Mesendoderm (in vitro differentiated cells): ENCODE measurements around the gene RBM19.

Experiments used
- DNase-seq: peaks from one replicate; pipeline ENCODE4 v3.0.0; 2013
- H2AK5ac ChIP-seq: 2 replicates; pipeline ENCODE4 v1.6.1; 2013; ENCODE audit warnings: low read length, inconsistent platforms
- H2BK120ac ChIP-seq: 2 replicates; pipeline ENCODE4 v1.6.1; 2013; ENCODE audit warnings: low read depth, mild to moderate bottlenecking, low read length, moderate library complexity, mixed read lengths
- H2BK15ac ChIP-seq: replicated peaks from 2 replicates; pipeline ENCODE4 v1.6.1; 2013; ENCODE audit warnings: low read depth, mild to moderate bottlenecking, moderate library complexity
- H2BK5ac ChIP-seq: 2 replicates; pipeline ENCODE4 v1.6.1; 2013; ENCODE audit warnings: low read length, inconsistent platforms
- H3K18ac ChIP-seq: 2 replicates; pipeline ENCODE4 v1.6.1; 2013; ENCODE audit warnings: mild to moderate bottlenecking, low read length, mixed read lengths
- H3K23ac ChIP-seq: one replicate; pipeline ENCODE4 v1.6.1; 2013; ENCODE audit warnings: low read length
- H3K27ac ChIP-seq: 2 replicates; pipeline ENCODE4 v1.5.1; 2013; ENCODE audit warnings: low read depth, mild to moderate bottlenecking, inconsistent platforms, low read length, moderate library complexity
- H3K27me3 ChIP-seq: 2 replicates; pipeline ENCODE4 v1.6.1; 2013; ENCODE audit warnings: low read length, control low read depth, mild to moderate bottlenecking, inconsistent platforms; ENCODE audit not compliant: insufficient read depth, poor library complexity
- H3K36me3 ChIP-seq: 2 replicates; pipeline ENCODE4 v1.6.1; 2013; ENCODE audit warnings: low read length, inconsistent platforms; ENCODE audit not compliant: control insufficient read depth, insufficient read depth
- H3K4ac ChIP-seq: one replicate; pipeline ENCODE4 v1.6.1; 2013; ENCODE audit warnings: low read depth, mild to moderate bottlenecking, low read length, moderate library complexity
- H3K4me1 ChIP-seq: 2 replicates; pipeline ENCODE4 v1.6.1; 2013; ENCODE audit warnings: low read depth, low read length, inconsistent platforms; ENCODE audit not compliant: control insufficient read depth
- H3K4me2 ChIP-seq: 2 replicates; pipeline ENCODE4 v1.6.1; 2013; ENCODE audit warnings: low read length
- H3K4me3 ChIP-seq: 2 replicates; pipeline ENCODE4 v1.5.1; 2013; ENCODE audit warnings: mild to moderate bottlenecking, low read length
- H3K56ac ChIP-seq: one replicate; pipeline ENCODE4 v1.6.1; 2013; ENCODE audit warnings: low read length
- H3K79me1 ChIP-seq: 2 replicates; pipeline ENCODE4 v1.6.1; 2013; ENCODE audit warnings: low read length, inconsistent platforms
- H3K79me2 ChIP-seq: 2 replicates; pipeline ENCODE4 v1.6.1; 2013; ENCODE audit warnings: mild to moderate bottlenecking, low read length; ENCODE audit not compliant: control insufficient read depth, insufficient read depth
- H3K9ac ChIP-seq: 2 replicates; pipeline ENCODE4 v1.6.1; 2013; ENCODE audit warnings: low read length, inconsistent platforms
- H4K5ac ChIP-seq: one replicate; pipeline ENCODE4 v1.6.1; 2013; ENCODE audit warnings: low read length
- H4K8ac ChIP-seq: one replicate; pipeline ENCODE4 v1.6.1; 2013; ENCODE audit warnings: low read depth, mild to moderate bottlenecking, control low read depth, low read length, moderate library complexity
- WGBS: extraction: QIAGEN DNeasy Blood & Tissue Kit; methylation state at CpG from one replicate; pipeline ENCODE4 v1.1.7; 2013; ENCODE audit warnings: low lambda C conversion rate, missing lambda C conversion rate; ENCODE audit not compliant: insufficient coverage; ENCODE audit errors: extremely low coverage; 5-methylcytosine and 5-hydroxymethylcytosine counted together

RBM19 gene

DNA sequence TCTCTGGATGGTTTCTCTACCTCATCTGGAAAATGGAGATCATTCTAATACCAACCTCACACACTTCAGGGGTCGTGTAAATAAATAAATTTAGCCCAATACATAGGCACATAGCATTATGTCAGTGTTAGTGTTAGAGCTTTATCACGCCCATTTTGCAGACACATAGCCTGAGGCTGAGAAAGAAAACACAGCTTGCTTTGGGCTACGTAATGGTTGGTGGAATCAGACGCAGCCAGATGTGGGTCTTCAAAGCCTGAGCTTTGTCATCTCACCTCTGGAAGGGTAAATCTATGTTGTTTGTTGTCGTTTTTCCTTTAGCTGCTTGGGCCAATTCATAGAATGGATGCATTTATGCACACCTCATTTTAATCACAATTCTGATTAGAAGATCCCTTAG is 191.6 kb downstream of the RBM19 start:
- Histone ChIP-seq H3K9ac (no peak overlapping the region), H3K4me1 (peaks cover 3% of the 10 kb centered on the region), H3K79me1 (no peaks in the 10 kb centered on the region), H2AK5ac (no peak overlapping the region), H4K8ac (no peak overlapping the region), H4K5ac (no peak overlapping the region), H3K23ac (no peak overlapping the region), H3K36me3 (no peaks in the 10 kb centered on the region), H2BK120ac (no peak overlapping the region), H2BK15ac (no peak overlapping the region), H2BK5ac (no peak overlapping the region), H3K4me3 (no peak overlapping the region), H3K56ac (no peak overlapping the region), H3K79me2 (no peaks in the 10 kb centered on the region), H3K18ac (no peak overlapping the region), H3K27ac (no peak overlapping the region), H3K27me3 (no peaks in the 10 kb centered on the region), H3K4me2 (no peak overlapping the region), H3K4ac (no peak overlapping the region)
- WGBS: no CpG with 5 or more reads among the region's 5 CpGs
- DNase-seq: no peak

DNA sequence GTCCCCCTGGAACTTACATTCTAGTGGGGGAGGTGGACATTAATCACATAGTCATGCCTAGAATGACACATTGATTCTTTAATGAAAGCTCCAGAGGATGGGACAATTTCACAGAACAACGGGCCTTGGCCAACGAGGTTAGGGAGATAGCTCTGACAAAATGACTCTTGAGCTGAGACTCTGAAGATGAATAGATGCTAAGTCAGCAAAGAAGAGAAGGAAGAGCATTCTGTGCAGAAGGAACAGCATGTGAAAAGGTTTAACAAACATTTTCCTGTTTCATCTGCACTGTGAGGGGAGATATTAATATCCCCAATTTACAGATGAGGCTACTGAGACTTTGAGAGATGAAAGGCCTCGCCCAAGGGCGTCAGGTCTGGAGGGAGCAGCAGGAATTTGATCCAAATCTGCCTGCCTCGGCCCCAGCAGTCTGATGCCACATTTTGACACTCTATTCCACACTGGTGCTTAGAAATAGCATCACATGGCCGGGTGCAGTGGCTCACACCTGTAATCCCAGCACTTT is 193.6 kb downstream of the RBM19 start:
- H3K23ac ChIP-seq: no peak overlapping the region
- no peak overlapping the region for H4K8ac ChIP-seq
- H2AK5ac ChIP-seq: no peak overlapping the region
- H3K4me2 ChIP-seq: no peak overlapping the region
- no peak for DNase-seq
- no peak overlapping the region for H4K5ac ChIP-seq
- no peak overlapping the region for H3K4ac ChIP-seq
- WGBS: no CpG with 5 or more reads among the region's 6 CpGs
- H3K56ac ChIP-seq: no peak overlapping the region
- H3K36me3 ChIP-seq: no peaks in the 10 kb centered on the region
- H2BK120ac ChIP-seq: no peak overlapping the region
- H3K4me3 ChIP-seq: no peak overlapping the region
- H2BK5ac ChIP-seq: no peak overlapping the region
- H3K27ac ChIP-seq: no peak overlapping the region
- H3K18ac ChIP-seq: no peak overlapping the region
- no peaks in the 10 kb centered on the region for H3K79me1 ChIP-seq
- H3K27me3 ChIP-seq: no peaks in the 10 kb centered on the region
- H2BK15ac ChIP-seq: no peak overlapping the region
- no peaks in the 10 kb centered on the region for H3K79me2 ChIP-seq
- no peaks in the 10 kb centered on the region for H3K4me1 ChIP-seq
- no peak overlapping the region for H3K9ac ChIP-seq

DNA sequence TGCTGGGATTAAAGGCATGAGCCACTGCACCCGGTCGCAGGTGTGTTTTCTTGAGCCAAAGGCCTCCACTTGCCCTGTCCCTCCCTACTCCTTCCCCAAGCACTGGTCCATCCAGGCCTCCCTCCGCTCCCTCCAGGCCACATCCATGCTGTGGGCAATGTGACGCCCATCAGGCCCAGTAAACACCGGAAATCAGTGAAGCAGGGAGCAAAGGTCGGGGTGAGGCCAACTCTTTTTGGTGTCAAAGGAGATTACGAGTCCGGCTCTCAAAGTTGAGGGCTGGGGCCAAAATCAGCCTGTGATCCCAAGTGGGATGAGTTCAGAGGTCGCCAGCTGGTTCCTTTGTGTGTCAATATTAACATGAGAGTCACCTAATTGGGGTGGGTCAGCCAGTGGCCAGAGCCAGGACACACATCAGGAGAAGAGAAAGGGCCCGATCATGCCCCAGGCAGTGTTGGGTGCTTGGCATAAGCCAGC is 195.7 kb downstream of the RBM19 start:
- Histone ChIP-seq H4K5ac (no peak overlapping the region), H3K36me3 (no peaks in the 10 kb centered on the region), H3K4me1 (no peaks in the 10 kb centered on the region), H2AK5ac (no peak overlapping the region), H4K8ac (no peak overlapping the region), H3K79me1 (no peaks in the 10 kb centered on the region), H3K27ac (no peak overlapping the region), H3K4me3 (no peak overlapping the region), H3K27me3 (no peaks in the 10 kb centered on the region), H3K79me2 (no peaks in the 10 kb centered on the region), H2BK120ac (no peak overlapping the region), H3K18ac (no peak overlapping the region), H3K23ac (no peak overlapping the region), H3K4me2 (no peak overlapping the region), H3K56ac (no peak overlapping the region), H2BK5ac (no peak overlapping the region), H3K9ac (no peak overlapping the region), H2BK15ac (no peak overlapping the region), H3K4ac (no peak overlapping the region)
- WGBS: no CpG with 5 or more reads among the region's 10 CpGs
- no peak for DNase-seq

- no CpG with 5 or more reads among the region's 9 CpGs for WGBS
These were observed 196.8 kb downstream of the RBM19 start for GRCh38 chr12:113769305-113769704.

GRCh38 chr12:113768850-113769249 is 197.3 kb downstream of the RBM19 start:
- Histone ChIP-seq H4K5ac (no peak overlapping the region), H3K4me1 (no peaks in the 10 kb centered on the region), H3K4ac (no peak overlapping the region), H3K18ac (no peak overlapping the region), H4K8ac (no peak overlapping the region), H3K27ac (no peak overlapping the region), H3K27me3 (no peaks in the 10 kb centered on the region), H3K4me3 (no peak overlapping the region), H3K79me1 (no peaks in the 10 kb centered on the region), H3K36me3 (no peaks in the 10 kb centered on the region), H2BK5ac (no peak overlapping the region), H3K9ac (no peak overlapping the region), H2BK15ac (no peak overlapping the region), H3K23ac (no peak overlapping the region), H2AK5ac (no peak overlapping the region), H3K79me2 (no peaks in the 10 kb centered on the region), H3K4me2 (no peak overlapping the region), H2BK120ac (no peak overlapping the region), H3K56ac (no peak overlapping the region)
- WGBS: no CpG with 5 or more reads among the region's 6 CpGs
- no peak for DNase-seq

More at GRCh38 chr12:113769305-113769704, 196.8 kb downstream of the RBM19 start:
- no peak overlapping the region for H2BK120ac ChIP-seq
- no peak overlapping the region for H3K23ac ChIP-seq
- H3K4me3 ChIP-seq: no peak overlapping the region
- no peak overlapping the region for H3K4me2 ChIP-seq
- H3K56ac ChIP-seq: no peak overlapping the region
- DNase-seq: no peak
- no peaks in the 10 kb centered on the region for H3K79me2 ChIP-seq
- H2AK5ac ChIP-seq: no peak overlapping the region
- H3K79me1 ChIP-seq: no peaks in the 10 kb centered on the region
- H2BK15ac ChIP-seq: no peak overlapping the region
- H3K36me3 ChIP-seq: no peaks in the 10 kb centered on the region
- H4K5ac ChIP-seq: no peak overlapping the region
- H3K4ac ChIP-seq: no peak overlapping the region
- H2BK5ac ChIP-seq: no peak overlapping the region
- H3K27me3 ChIP-seq: no peaks in the 10 kb centered on the region
- no peak overlapping the region for H3K18ac ChIP-seq
- no peaks in the 10 kb centered on the region for H3K4me1 ChIP-seq
- H3K27ac ChIP-seq: no peak overlapping the region
- no peak overlapping the region for H4K8ac ChIP-seq
- no peak overlapping the region for H3K9ac ChIP-seq
